NOMO-1 treated with DMSO at 0.1 percent for 48 hours (cell line): Measurements from ENCODE around the gene SPDYE17.
A peak's percentile ranks its signal among the peaks of the same experiment; 100 is the strongest.
"Not testable (repeated sequence)": the region's sequence is repeated elsewhere in the genome, so short reads cannot be mapped to it uniquely, and the experiment has no call there.

ENCODE experiments used
- DNase-seq: peaks from one replicate; lab custom pipeline; 2025; ENCODE audit not compliant: unreplicated experiment; lab: John Stamatoyannopoulos, UW

SPDYE17 gene

DNA sequence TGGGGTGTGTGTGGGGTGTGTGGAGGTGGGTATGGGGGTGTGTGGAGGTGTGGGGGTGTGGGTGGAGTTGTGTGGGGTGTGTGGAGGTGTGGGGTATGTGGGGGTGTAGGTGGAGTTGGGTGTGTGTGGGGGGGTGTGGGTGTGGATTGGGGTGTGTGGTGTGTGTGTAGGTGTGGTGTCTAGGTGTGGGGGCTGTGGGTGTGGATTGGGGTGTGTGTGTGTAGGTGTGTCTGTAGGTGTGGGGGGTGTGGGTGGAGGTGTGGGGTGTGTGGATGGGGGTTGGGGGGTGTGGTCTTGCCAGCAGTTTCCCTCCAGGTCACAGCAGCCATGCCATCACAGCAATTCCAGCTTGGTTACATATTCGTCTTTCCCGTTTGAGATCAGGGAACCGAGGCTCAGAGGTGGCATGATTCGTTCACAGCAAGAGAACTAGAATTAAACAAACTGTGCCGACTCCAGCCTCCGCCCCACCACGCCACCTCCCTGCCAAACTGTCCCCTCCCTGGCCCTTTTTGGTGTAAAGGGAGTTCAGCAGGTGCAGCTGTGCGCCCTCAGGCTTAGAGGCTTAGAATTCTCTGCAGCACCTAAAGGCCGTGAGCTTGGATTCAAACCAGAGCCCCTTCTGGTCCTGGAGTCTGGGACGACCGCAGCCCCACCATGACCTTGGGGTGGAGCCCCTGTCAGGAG lies 33.3 kb downstream of the SPDYE17 start:
- DNase-seq, result not testable (repeated sequence)

DNA sequence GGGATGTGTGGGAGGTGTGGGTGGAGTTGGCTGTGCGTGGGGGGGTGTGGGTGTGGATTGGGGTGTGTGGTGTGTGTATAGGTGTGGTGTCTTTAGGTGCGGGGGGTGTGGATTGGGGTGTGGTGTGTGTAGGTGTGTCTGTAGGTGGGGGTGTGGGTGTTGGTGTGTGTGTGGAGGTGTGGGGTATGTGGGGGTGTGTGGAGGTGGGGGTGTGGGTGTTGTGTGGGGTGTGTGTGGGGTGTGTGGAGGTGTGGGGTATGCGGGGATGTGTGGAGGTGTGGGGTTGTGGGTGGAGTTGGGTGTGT lies 33.9 kb downstream of the SPDYE17 start:
- DNase-seq, result no peak

DNA sequence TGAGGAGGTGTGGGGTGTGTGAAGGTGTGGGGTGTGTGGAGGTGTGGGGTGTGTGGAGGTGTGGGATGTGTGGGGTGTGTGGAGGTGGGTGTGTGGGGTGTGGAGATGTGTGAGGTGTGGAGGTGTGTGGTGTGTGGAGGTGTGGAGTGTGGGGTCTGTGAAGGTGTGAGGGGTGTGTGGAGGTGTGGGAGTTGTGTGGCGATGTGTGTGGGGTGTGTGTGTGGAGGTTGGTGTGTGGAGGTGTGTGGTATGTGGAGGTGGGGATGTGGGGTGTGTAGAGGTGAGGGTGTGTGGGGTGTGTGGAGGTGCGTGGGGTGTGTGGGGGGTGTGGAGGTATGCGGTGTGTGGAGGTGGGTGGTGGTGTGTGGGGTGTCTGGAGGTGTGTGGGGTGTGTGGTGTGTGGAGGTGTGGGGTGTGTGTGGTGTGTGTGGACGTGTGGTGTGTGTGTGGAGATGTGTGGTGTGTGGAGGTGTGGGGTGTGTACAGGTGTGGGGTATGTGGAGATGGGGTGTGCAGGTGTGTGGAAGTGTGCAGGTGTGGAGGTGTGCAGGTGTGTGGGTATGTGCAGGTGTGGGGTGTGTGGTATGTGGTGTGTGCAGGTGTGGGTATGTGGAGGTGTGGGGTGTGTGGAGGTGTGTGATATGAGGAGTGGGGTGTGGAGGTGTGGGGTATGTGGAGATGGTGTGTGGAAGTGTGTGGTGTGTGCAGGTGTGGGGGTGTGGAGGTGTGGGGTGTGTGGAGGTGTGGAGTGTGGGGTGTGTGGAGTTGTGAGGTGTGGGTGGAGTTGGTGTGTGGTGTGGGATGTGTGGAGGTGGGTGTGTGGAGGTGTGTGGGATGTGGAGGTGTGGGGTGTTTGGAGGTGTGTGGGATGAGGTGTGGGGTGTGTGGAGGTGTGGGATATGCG lies 34.5 kb downstream of the SPDYE17 start:
- no peak for DNase-seq

DNA sequence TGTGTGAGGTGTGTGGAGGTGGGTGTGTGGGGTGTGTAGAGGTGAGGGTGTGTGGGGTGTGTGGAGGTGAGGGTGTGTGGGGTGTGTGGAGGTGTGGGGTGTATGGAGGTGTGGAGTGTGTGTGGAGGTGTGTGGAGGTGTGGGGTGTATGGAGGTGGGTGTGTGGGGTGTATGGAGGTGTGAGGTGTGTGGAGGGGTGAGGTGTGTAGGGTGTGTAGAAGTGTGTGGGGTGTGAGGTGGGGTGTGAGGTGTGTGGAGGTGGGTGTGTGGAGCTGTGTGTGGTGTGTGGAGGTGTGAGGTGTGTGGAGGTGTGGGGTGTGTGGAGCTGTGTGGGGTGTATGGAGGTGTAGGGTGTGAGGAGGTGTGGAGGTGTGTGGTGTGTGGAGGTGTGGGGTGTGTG lies 35.2 kb downstream of the SPDYE17 start:
- DNase-seq, result not testable (repeated sequence)

DNA sequence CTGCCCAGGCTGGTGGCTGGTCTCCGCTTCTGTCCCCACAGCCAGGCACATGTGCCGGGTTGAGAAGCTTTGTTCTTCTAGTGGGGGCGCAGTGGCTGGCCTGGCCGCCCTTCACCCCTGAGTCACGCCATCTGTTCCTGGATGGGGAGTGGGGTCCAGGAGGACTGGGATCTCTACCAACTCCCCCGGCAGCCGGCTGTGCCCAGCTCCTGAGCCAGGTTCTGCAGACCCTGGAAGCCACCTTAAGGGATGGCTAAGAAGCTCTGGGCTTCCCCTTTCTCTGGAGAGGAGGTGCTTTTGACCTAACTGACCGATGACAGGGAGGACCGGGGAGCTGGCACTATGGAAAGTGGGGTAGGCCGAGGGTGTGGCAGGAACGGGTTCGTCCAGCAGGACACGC lies 37.9 kb downstream of the SPDYE17 start:
- not testable (repeated sequence) for DNase-seq

DNA sequence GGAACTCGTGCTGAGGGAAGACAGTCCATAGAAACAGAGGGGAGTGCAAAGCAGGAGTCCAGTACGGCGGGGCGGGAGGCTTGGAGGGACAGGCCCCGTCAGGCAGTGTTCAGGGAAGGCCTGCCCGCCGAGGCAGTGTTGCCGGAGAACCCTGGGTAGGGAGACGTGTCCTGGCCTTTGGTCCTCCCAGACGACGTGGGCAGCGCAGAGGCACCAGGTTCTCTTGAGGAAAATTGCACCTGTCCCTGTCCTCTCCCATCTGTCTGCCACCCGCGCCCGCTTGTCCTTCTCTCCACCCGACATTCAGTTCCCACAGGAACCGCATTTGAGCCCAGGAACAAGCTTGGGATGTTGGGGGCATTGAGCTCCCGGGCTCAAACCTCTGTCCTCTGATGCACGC lies 38.3 kb downstream of the SPDYE17 start:
- DNase-seq, result not testable (repeated sequence)

DNA sequence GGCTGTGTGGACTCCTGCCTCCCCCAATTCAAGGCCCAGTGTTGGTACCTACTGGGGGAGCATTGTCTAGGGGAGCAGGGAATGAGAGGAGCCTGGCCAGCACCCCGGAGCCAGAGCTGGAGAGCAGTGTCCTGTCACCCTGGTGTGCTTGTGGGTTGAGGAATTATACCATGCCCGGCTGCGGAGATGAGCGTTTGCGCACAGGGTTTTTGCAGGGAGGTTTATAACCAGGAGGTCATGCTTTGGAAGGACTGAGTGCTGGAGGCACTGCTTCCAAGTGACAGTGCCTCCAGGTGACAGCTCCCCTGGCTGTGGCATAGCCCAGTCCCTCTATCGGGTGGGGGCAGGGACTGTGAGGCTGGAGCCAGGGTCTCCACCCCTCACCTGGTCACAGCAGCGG lies 39.3 kb downstream of the SPDYE17 start:
- DNase-seq, result not testable (repeated sequence)

DNA sequence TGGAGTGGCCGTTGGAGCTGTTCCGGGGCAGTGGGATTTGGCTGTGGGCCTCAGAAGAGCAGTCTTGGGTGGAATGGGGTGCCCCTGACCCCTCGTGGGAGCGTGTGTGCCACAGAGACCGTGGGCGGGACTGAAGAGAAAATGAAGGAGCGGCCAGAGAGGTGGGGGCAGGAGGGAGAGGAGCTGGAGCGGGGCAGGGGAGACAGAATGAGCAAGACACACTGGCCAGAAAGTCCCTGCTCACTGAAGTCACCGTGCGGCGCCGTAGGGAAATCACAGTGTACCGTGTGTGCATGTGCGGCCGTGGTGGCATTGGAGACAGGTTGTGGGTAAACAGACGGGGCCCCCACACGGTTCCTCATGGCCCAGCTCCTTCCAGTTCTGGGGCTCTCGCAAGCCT lies 40.0 kb downstream of the SPDYE17 start:
- DNase-seq, result not testable (repeated sequence)

DNA sequence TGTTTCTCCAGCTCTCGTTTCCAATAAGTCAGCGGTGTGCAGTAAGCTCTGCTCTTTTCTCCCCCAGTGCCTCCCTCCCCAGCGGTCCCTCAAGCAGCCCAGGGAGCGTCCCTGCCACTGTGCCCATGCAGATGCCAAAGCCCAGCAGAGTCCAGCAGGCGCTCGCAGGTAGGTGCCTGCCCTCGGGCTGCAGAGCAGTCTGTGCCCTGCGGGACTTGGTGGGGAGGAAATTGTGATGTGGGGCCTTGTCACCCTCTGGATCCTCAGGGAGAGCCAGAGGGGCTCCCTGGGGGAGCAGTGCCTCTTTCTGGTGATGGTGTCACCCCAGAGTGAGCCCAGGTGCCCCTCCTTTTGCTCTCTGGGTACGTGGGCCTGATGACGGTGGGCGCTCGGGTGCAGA lies 42.0 kb downstream of the SPDYE17 start:
- DNase-seq, result not testable (repeated sequence)

DNA sequence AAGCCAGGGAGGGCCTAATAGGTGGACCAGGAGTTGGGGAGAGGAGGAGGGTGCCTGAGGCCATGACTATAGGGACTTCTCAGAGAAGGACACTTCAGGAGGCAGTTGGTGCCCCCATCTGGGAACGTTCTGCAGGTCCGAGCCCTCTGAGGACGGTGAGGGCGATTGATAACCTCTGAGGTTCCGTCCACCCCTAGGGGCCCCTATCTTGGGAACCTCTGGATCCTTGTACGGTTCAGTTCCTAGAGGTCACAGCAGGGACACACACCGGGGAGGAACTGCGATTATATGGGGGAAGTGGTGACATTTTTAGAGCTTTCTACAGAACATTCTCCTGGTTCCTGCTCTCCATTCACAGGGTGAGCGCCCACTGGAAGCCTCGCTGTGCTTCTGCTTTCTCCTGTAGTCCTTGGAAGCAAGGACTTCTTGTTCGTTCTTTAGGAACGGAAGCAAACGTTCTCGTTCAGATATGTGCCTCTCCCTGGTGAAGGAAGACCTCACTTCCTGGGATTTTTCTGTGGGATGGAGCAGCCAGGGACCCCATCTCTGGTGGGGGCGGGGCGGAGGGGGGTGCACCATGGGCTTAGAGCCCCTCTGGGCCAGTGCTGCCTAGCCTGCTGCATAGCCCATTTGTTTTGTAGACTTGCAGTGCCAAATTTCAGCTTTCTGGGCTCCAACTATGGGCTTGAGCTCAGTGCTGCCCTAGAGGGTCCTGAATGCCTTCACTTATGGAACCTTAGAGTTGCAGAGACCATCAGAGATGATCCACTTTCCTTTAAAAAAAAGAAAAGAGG lies 46.0 kb downstream of the SPDYE17 start:
- peak; percentile 21 for DNase-seq

DNA sequence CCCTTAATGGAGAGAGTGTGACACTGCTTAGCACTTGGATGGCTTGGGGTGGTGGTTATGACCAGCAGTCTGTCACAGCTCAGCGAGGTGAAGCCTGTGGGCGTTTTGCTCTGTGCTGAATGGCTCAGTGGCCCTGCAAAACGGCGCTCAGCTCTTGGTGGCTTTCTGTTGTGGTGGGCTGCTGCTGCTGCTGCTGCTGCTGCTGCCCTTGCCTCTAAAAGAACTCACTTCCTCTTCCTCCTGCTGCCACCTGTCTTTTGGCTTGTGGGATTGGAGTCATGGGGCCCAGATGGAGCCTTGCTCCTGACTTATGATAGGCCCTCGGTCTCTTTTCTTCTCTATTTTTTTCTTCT lies 47.4 kb downstream of the SPDYE17 start:
- not testable (repeated sequence) for DNase-seq

DNA sequence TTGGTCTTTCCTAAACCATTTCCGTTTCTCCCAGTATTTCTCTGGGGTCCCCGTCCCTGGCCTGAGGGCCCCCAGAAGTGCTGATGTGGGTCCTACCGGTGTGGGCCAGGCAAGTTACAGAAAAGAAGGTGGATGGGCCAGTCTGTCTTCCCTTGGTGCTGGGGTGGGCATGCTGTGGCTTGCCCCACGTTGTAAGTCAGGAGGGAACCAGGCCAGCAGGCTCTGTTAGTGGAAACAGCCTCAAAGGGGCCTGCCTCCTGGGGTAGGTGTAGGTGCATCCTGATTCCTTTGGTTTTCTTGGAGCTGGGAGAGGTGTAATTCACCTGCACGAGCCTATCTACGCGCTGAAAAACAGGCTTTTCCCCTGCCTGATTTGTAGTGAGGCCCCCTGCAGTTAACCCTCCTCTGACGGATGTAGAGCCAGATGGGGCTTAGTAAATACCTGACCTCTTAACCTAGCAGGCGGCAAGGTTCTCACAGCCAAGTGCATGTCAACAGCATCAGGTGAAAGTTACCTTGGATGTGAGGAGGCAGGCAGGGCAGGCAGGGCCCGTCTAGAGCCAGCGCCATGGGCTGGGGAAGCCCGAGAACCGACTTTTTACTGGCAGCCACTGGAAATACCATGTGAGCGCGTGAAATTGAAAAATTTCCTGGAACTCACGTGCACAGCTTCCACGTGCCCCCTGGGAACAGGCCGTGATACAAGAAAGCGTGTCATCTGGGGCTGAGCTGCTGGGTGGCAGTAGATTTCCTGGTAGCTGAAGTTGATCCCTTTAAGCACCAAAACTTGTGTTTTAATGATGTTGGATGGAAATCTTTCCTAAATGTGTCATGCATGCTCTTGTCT lies 48.0 kb downstream of the SPDYE17 start:
- not testable (repeated sequence) for DNase-seq

DNA sequence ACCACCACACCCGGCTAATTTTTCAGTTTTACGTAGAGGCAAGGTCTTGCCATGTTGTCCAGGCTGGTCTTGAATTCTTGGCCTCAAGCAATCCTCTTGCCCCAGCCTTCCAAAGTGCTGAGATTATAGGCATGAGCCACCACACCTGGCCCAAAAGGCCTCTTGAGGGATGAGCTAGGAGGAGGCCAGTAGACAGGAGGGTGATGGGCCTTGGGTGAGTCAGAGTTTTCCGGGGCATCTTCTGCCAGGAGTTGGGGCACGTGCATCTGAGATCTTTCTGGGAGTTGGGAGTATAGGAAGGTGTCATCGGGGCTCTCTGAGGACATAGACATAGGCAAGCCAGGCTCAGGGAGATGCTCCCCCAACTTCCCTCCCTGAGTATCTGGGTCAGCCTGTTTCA lies 48.8 kb downstream of the SPDYE17 start:
- DNase-seq, result not testable (repeated sequence)

DNA sequence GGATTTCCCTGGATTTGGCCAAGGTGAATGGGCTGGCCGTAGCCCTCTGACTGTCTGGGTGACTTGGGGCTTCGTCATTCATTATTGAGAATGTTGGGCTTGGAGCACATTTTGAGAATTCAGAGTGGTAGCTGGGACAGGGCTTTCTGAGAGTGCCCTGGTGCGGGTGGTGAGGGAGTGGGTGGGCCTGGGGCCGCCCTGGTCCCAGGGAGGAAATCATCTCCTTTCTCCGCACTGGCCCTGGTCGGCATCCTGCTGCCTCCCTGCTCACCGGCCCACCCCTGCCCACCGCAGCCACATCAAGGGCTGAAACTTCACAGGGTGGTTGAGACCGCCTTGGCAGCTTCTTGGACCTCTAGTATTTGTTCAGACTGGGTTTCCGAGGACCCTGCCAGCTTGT lies 49.7 kb downstream of the SPDYE17 start:
- not testable (repeated sequence) for DNase-seq

DNA sequence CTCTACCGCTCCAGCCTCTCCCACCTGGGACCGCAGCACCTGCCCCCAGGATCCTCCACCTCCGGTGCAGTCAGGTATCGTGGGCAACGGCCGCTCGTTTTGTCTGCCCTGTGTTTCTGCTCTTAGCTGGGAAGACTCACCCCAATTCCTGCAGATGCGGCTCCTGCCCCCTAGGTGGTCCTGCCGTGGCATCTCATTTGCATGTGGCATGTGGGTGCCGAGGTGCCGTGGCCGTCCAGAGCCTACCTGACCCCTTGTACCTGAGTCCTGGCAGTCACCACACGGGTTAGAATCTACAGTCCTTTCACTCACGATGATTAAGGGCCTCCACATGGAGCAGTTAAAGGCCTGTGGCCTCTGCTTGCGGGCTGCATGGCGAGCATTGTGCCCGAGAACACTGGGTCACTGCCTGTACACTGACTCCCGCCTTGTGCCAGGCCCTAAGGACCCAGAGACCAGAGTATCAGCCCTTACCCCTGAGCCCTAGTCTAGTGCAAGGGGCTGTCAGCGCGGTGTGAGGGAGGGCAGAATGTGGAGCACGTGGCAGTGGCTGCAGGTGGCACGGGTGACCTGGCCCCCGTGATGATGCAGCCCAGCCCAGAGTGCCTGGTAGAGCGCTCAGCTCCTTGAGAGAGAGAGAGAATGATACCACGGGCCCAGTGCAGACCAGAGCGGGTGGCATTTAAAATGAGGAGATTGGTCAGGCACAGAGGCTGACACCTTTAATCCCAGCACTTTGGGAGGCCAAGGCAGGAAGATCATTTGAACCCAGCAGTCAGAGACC lies 50.8 kb downstream of the SPDYE17 start:
- not testable (repeated sequence) for DNase-seq

DNA sequence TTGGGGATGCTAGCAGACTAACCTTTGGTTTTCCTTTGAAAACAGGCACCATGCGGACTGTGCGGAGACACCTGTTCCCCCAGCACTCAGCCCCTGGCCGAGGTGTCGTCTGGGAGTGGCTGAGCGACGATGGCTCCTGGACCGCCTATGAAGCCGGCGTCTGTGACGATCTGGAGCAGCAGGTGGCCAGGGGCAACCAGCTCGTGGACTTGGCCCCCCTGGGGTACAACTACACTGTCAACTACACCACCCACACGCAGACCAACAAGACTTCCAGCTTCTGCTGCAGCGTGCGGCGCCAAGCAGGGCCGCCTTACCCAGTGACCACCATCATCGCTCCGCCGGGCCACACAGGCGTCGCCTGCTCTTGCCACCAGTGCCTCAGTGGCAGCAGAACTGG lies 51.6 kb downstream of the SPDYE17 start:
- DNase-seq, result not testable (repeated sequence)

DNA sequence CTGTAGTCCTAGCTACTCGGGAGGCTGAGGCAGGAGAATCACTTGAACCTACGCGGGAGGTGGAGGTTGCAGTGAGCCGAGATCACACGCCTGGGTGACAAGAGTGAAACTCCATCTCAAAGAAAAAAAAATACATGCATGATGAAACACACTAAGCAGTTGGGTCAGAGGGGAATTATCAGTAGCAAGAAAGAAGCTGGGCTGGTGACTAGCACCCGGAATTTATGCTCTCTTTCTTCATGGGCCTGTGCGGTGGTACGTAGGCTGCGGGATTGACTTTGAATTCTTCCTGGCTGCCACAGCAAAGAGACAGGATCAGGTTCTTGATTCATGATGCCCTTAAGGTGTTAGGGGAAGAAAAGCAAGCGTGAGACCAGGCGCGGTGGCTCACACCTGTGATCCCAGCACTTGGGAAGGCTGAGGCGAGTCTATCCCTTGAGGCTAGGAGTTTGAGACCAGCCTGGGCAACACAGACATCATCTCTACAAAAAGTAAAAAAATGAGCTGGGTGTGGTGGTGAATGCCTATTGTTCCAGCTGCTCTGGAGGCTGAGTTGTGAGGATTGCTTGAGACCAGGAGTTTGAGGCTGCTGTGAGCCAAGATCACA lies 54.3 kb downstream of the SPDYE17 start:
- not testable (repeated sequence) for DNase-seq

DNA sequence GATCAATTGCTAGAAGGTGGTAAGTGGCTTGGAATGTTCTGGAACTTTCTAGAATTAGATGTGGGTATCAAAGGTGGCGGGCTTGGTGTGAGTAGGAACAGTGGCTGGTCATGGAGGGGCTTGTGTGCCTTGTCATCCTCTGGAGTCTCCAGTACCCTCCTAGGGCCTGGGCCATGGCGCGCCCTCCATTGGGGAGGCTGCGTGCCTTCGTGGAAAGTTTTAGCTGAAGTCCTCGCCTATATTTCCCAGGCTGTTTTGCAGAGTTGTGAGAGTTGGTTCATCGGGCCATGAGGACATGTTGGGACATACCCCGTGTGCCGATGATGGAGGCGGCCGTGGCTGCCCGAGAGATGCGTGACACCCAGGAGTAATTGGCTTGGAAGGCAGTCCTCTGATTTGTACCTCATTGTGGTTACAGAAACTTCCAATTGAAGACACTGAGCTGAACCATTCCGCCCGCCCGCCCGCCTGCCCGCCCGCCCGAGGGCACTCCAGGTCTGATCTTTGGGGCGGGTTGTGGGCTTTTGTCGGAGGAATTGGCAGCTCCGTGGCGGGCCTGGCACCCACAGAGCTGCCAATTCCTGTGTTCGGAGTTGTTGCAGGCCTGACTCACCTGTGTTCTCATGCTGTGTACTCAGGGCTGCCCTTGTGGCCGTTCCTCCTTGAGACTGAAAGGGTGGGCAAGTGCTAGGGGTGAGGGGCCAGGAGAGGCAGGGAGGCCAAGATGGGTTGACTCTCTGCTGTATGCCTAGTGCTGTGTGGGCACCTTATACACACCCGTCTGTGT lies 57.2 kb downstream of the SPDYE17 start:
- not testable (repeated sequence) for DNase-seq

DNA sequence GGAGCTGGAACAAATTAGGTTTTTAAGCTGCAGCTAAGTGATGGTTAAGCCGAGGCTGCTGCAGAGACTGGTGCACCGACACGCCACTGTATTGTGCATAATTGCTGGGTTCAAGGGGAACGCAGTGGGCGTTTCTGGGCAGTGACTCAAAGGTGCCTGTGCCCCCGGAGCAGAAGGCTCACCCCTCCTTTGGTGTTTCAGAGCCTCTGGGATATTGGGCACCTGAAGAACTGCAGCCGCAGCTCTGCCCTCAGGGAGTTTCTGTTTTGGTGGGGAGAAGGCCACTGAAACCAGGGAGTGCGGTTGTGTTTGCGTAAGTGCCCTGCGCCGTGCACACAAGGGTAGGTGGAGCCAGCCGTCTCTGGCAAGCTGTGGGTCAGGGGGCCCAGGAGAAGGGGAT lies 57.8 kb downstream of the SPDYE17 start:
- DNase-seq, result not testable (repeated sequence)
